Activated naive CD8-positive, alpha-beta T cell (primary cell): Measurements from ENCODE around the gene VMAC.
"Not testable (repeated sequence)": the region's sequence is repeated elsewhere in the genome, so short reads cannot be mapped to it uniquely, and the experiment has no call there.

Source experiments
- H3K27ac Mint-ChIP-seq: one replicate; pipeline ENCODE4 v1.8.0; 2021; ENCODE audit warnings: mixed read lengths
- H3K27me3 Mint-ChIP-seq: one replicate; pipeline ENCODE4 v1.8.0; 2021; ENCODE audit warnings: mixed read lengths
- H3K36me3 Mint-ChIP-seq: one replicate; pipeline ENCODE4 v1.8.0; 2021; ENCODE audit warnings: mixed read lengths
- H3K4me1 Mint-ChIP-seq: one replicate; pipeline ENCODE4 v1.8.0; 2021; ENCODE audit warnings: low read depth, mixed read lengths
- H3K4me3 Mint-ChIP-seq: one replicate; pipeline ENCODE4 v1.8.0; 2021; ENCODE audit warnings: mild to moderate bottlenecking, mixed read lengths
- H3K9me3 Mint-ChIP-seq: one replicate; pipeline ENCODE4 v1.8.0; 2021; ENCODE audit warnings: low read depth, mixed read lengths

Gene VMAC

GRCh38 chr19:5880196-5880595, 24.5 kb upstream of the VMAC start:
- H3K36me3 Mint-ChIP-seq: no peaks in the 10 kb centered on the region
- no peak overlapping the region for H3K4me3 Mint-ChIP-seq
- H3K4me1 Mint-ChIP-seq: no peaks in the 10 kb centered on the region
- H3K9me3 Mint-ChIP-seq: no peaks in the 10 kb centered on the region
- H3K27me3 Mint-ChIP-seq: peaks cover 12% of the 10 kb centered on the region
- no peak overlapping the region for H3K27ac Mint-ChIP-seq

- Mint-ChIP-seq H3K4me1 (no peaks in the 10 kb centered on the region), H3K27ac (no peak overlapping the region), H3K36me3 (no peaks in the 10 kb centered on the region), H3K27me3 (peaks cover 16% of the 10 kb centered on the region), H3K9me3 (no peaks in the 10 kb centered on the region), H3K4me3 (no peak overlapping the region)
These were observed 24.0 kb upstream of the VMAC start for GRCh38 chr19:5880604-5881078.

GRCh38 chr19:5881543-5882299, 23.0 kb upstream of the VMAC start:
- H3K4me3 Mint-ChIP-seq: no peak overlapping the region
- peaks cover 17% of the 10 kb centered on the region for H3K27me3 Mint-ChIP-seq
- no peak overlapping the region for H3K27ac Mint-ChIP-seq
- H3K9me3 Mint-ChIP-seq: no peaks in the 10 kb centered on the region
- no peaks in the 10 kb centered on the region for H3K36me3 Mint-ChIP-seq
- H3K4me1 Mint-ChIP-seq: no peaks in the 10 kb centered on the region

- Mint-ChIP-seq H3K36me3 (no peaks in the 10 kb centered on the region), H3K4me3 (no peak overlapping the region), H3K9me3 (no peaks in the 10 kb centered on the region), H3K27ac (no peak overlapping the region), H3K4me1 (no peaks in the 10 kb centered on the region), H3K27me3 (peaks cover 14% of the 10 kb centered on the region)
These were observed 22.2 kb upstream of the VMAC start for GRCh38 chr19:5882421-5882968.

GRCh38 chr19:5883157-5883873, 21.4 kb upstream of the VMAC start:
- H3K27me3 Mint-ChIP-seq: peaks cover 14% of the 10 kb centered on the region
- not testable (repeated sequence) for H3K27ac Mint-ChIP-seq, H3K4me1 Mint-ChIP-seq, H3K4me3 Mint-ChIP-seq, H3K9me3 Mint-ChIP-seq, H3K36me3 Mint-ChIP-seq

- H3K4me3 Mint-ChIP-seq, H3K27ac Mint-ChIP-seq, H3K4me1 Mint-ChIP-seq, H3K9me3 Mint-ChIP-seq, H3K36me3 Mint-ChIP-seq: not testable (repeated sequence)
- H3K27me3 Mint-ChIP-seq: peaks cover 14% of the 10 kb centered on the region
These were observed 20.4 kb upstream of the VMAC start for GRCh38 chr19:5884065-5884811.

GRCh38 chr19:5889288-5889971, 15.2 kb upstream of the VMAC start:
- Mint-ChIP-seq H3K4me3 (no peak overlapping the region), H3K9me3 (no peaks in the 10 kb centered on the region), H3K4me1 (peaks cover 3% of the 10 kb centered on the region), H3K36me3 (no peaks in the 10 kb centered on the region), H3K27me3 (peaks cover 6% of the 10 kb centered on the region), H3K27ac (no peak overlapping the region)

- Mint-ChIP-seq H3K4me3 (no peak overlapping the region), H3K4me1 (peaks cover 3% of the 10 kb centered on the region), H3K36me3 (no peaks in the 10 kb centered on the region), H3K27ac (no peak overlapping the region), H3K9me3 (no peaks in the 10 kb centered on the region), H3K27me3 (peaks cover 6% of the 10 kb centered on the region)
These were observed 14.6 kb upstream of the VMAC start for GRCh38 chr19:5890099-5890498.

GRCh38 chr19:5891572-5891937, 13.1 kb upstream of the VMAC start:
- Mint-ChIP-seq H3K27ac (no peak overlapping the region), H3K4me3 (no peak overlapping the region), H3K4me1 (peaks cover 3% of the 10 kb centered on the region), H3K9me3 (no peaks in the 10 kb centered on the region), H3K27me3 (peaks cover 2% of the 10 kb centered on the region), H3K36me3 (no peaks in the 10 kb centered on the region)

GRCh38 chr19:5891938-5892771, 12.5 kb upstream of the VMAC start:
- Mint-ChIP-seq H3K36me3 (no peaks in the 10 kb centered on the region), H3K27me3 (no peaks in the 10 kb centered on the region), H3K27ac (no peak overlapping the region)

GRCh38 chr19:5892772-5893275, 11.8 kb upstream of the VMAC start:
- Mint-ChIP-seq H3K4me3 (no peak overlapping the region), H3K27me3 (no peaks in the 10 kb centered on the region), H3K27ac (no peak overlapping the region), H3K9me3 (no peaks in the 10 kb centered on the region), H3K36me3 (no peaks in the 10 kb centered on the region), H3K4me1 (peaks cover 3% of the 10 kb centered on the region)

More at GRCh38 chr19:5891938-5892771, 12.5 kb upstream of the VMAC start:
- Mint-ChIP-seq H3K4me3 (no peak overlapping the region), H3K4me1 (peaks cover 3% of the 10 kb centered on the region), H3K9me3 (no peaks in the 10 kb centered on the region)

GRCh38 chr19:5893296-5893903, 11.3 kb upstream of the VMAC start:
- peaks cover 3% of the 10 kb centered on the region for H3K4me1 Mint-ChIP-seq
- no peak overlapping the region for H3K4me3 Mint-ChIP-seq
- no peak overlapping the region for H3K27ac Mint-ChIP-seq
- H3K27me3 Mint-ChIP-seq: no peaks in the 10 kb centered on the region
- H3K36me3 Mint-ChIP-seq: no peaks in the 10 kb centered on the region
- no peaks in the 10 kb centered on the region for H3K9me3 Mint-ChIP-seq

GRCh38 chr19:5893907-5894703, 10.6 kb upstream of the VMAC start:
- Mint-ChIP-seq H3K27ac (no peak overlapping the region), H3K4me1 (peaks cover 3% of the 10 kb centered on the region), H3K9me3 (no peaks in the 10 kb centered on the region), H3K27me3 (no peaks in the 10 kb centered on the region), H3K36me3 (no peaks in the 10 kb centered on the region), H3K4me3 (no peak overlapping the region)
